ENCODE results near the gene MAN1A2. TPM values are rescaled to one million over a fixed set of nuclear protein-coding genes. Genes with fewer than 3 reads are reported as not detected.

The MAN1A2 gene
- polyA plus RNA-seq, 1 donor from 2014 or later: 25.0 TPM

DNA sequence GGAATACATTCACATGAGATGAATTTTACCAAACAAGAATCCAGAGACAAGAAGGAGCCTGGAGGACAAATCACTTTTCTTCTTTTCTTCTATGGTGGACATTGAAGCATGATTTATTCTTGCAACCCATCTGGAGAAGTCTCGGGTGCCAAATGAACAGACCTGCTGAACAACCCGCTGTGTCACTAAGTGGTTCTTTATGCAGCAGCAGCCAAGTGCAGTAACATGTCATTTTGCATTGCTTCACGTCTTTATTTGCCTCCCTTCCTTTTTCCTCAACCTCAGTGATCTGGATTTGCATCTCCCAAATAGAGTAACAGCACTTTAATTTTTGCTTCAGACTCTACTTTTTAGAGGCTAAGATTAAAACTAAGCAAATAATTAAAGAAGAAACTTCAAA lies 188.6 kb downstream of the MAN1A2 start:
- Histone ChIP-seq H3K9me3 (ENCODE audit: low read length) (no peaks in the 10 kb centered on the region), H3K27ac (ENCODE audit: low read length) (no peak overlapping the region), H3F3A (ENCODE audit: insufficient read depth, low read length, poor library complexity, severe bottlenecking) (no peaks in the 10 kb centered on the region), H3K4me3 (ENCODE audit: low read length) (no peak overlapping the region), H3K9ac (ENCODE audit: low read length) (no peak overlapping the region), H3K4me2 (ENCODE audit: low read length) (no peak overlapping the region), H3K79me2 (replicated peaks; ENCODE audit: insufficient read depth, low read length) (no peaks in the 10 kb centered on the region), H4K20me1 (ENCODE audit: insufficient read depth) (no peaks in the 10 kb centered on the region), H3K27me3 (ENCODE audit: insufficient read depth, low read depth, low read length) (no peaks in the 10 kb centered on the region), H3K36me3 (ENCODE audit: insufficient read depth, low read length) (no peaks in the 10 kb centered on the region), H3K9me2 (ENCODE audit: insufficient read depth, low read length) (no peaks in the 10 kb centered on the region), H2AFZ (ENCODE audit: low read depth, low read length) (no peak overlapping the region)
- no peak for TF ChIP-seq MXI1 (conservative IDR thresholded peaks at IDR 0.05; ENCODE audit: poor library complexity, severe bottlenecking)
- TF ChIP-seq, protein P1, sequence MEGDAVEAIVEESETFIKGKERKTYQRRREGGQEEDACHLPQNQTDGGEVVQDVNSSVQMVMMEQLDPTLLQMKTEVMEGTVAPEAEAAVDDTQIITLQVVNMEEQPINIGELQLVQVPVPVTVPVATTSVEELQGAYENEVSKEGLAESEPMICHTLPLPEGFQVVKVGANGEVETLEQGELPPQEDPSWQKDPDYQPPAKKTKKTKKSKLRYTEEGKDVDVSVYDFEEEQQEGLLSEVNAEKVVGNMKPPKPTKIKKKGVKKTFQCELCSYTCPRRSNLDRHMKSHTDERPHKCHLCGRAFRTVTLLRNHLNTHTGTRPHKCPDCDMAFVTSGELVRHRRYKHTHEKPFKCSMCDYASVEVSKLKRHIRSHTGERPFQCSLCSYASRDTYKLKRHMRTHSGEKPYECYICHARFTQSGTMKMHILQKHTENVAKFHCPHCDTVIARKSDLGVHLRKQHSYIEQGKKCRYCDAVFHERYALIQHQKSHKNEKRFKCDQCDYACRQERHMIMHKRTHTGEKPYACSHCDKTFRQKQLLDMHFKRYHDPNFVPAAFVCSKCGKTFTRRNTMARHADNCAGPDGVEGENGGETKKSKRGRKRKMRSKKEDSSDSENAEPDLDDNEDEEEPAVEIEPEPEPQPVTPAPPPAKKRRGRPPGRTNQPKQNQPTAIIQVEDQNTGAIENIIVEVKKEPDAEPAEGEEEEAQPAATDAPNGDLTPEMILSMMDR (IDR thresholded peaks at IDR 0.05; ENCODE audit: poor library complexity, severe bottlenecking): no peak
- no peak for TF ChIP-seq POLR2AphosphoS5 (IDR thresholded peaks at IDR 0.05)
- no peak for TF ChIP-seq EZH2 (IDR thresholded peaks at IDR 0.05; ENCODE audit: borderline replicate concordance, insufficient read depth, low read length, poor library complexity, severe bottlenecking)
- TF ChIP-seq, protein P2, sequence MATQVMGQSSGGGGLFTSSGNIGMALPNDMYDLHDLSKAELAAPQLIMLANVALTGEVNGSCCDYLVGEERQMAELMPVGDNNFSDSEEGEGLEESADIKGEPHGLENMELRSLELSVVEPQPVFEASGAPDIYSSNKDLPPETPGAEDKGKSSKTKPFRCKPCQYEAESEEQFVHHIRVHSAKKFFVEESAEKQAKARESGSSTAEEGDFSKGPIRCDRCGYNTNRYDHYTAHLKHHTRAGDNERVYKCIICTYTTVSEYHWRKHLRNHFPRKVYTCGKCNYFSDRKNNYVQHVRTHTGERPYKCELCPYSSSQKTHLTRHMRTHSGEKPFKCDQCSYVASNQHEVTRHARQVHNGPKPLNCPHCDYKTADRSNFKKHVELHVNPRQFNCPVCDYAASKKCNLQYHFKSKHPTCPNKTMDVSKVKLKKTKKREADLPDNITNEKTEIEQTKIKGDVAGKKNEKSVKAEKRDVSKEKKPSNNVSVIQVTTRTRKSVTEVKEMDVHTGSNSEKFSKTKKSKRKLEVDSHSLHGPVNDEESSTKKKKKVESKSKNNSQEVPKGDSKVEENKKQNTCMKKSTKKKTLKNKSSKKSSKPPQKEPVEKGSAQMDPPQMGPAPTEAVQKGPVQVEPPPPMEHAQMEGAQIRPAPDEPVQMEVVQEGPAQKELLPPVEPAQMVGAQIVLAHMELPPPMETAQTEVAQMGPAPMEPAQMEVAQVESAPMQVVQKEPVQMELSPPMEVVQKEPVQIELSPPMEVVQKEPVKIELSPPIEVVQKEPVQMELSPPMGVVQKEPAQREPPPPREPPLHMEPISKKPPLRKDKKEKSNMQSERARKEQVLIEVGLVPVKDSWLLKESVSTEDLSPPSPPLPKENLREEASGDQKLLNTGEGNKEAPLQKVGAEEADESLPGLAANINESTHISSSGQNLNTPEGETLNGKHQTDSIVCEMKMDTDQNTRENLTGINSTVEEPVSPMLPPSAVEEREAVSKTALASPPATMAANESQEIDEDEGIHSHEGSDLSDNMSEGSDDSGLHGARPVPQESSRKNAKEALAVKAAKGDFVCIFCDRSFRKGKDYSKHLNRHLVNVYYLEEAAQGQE (IDR thresholded peaks at IDR 0.05; ENCODE audit: borderline replicate concordance): no peak
- TF ChIP-seq EP300 (conservative IDR thresholded peaks at IDR 0.05; ENCODE audit: poor library complexity, severe bottlenecking): no peak
- no peak for TF ChIP-seq RAD21 (conservative IDR thresholded peaks at IDR 0.05)
- TF ChIP-seq TAF1 (IDR thresholded peaks at IDR 0.05; ENCODE audit: low read depth): no peak
- TF ChIP-seq SMC3 (conservative IDR thresholded peaks at IDR 0.05; ENCODE audit: poor library complexity): no peak

DNA sequence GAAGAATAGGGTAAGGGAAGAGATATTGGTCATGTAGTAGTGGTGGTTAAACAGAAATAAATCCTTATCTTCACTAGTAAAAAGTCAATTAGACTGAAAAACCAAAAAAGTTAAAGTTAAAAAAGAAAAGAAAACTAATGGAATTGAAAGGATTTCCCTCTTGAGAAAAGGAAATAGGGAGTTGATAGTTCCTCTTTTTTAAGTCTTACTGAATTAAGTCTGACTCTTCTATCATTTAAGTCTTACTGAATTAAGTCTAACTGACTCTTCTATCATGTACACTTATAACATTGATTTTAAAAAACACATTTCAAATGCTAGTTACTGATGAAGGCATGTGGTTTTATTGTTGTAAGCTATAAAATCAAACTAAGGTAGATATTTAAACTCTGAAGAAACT lies 189.1 kb downstream of the MAN1A2 start:
- Histone ChIP-seq H4K20me1 (ENCODE audit: insufficient read depth) (no peaks in the 10 kb centered on the region), H3K27ac (ENCODE audit: low read length) (no peak overlapping the region), H3K9me2 (ENCODE audit: insufficient read depth, low read length) (no peaks in the 10 kb centered on the region), H3K79me2 (replicated peaks; ENCODE audit: insufficient read depth, low read length) (no peaks in the 10 kb centered on the region), H3K9me3 (ENCODE audit: low read length) (no peaks in the 10 kb centered on the region), H3F3A (ENCODE audit: insufficient read depth, low read length, poor library complexity, severe bottlenecking) (no peaks in the 10 kb centered on the region), H3K4me2 (ENCODE audit: low read length) (no peak overlapping the region), H3K36me3 (ENCODE audit: insufficient read depth, low read length) (no peaks in the 10 kb centered on the region), H3K9ac (ENCODE audit: low read length) (no peak overlapping the region), H3K4me3 (ENCODE audit: low read length) (no peak overlapping the region), H2AFZ (ENCODE audit: low read depth, low read length) (no peak overlapping the region), H3K27me3 (ENCODE audit: insufficient read depth, low read depth, low read length) (no peaks in the 10 kb centered on the region)
- no peak for TF ChIP-seq POLR2AphosphoS5 (IDR thresholded peaks at IDR 0.05)
- no peak for TF ChIP-seq EP300 (conservative IDR thresholded peaks at IDR 0.05; ENCODE audit: poor library complexity, severe bottlenecking)
- no peak for TF ChIP-seq MXI1 (conservative IDR thresholded peaks at IDR 0.05; ENCODE audit: poor library complexity, severe bottlenecking)
- TF ChIP-seq, protein P1 (IDR thresholded peaks at IDR 0.05; ENCODE audit: poor library complexity, severe bottlenecking): no peak
- no peak for TF ChIP-seq EZH2 (IDR thresholded peaks at IDR 0.05; ENCODE audit: borderline replicate concordance, insufficient read depth, low read length, poor library complexity, severe bottlenecking)
- TF ChIP-seq, protein P2 (IDR thresholded peaks at IDR 0.05; ENCODE audit: borderline replicate concordance): no peak
- no peak for TF ChIP-seq SMC3 (conservative IDR thresholded peaks at IDR 0.05; ENCODE audit: poor library complexity)
- TF ChIP-seq TAF1 (IDR thresholded peaks at IDR 0.05; ENCODE audit: low read depth): no peak
- no peak for TF ChIP-seq RAD21 (conservative IDR thresholded peaks at IDR 0.05)
